HEK293 (cell line): ENCODE results near the gene NKD2.

Source experiments
- CTCF ChIA-PET: fragments of 350-600 bp; formaldehyde crosslinking; extraction: SDS; loops from one replicate; lab custom pipeline; 2021; ENCODE audit warnings: antibody characterized with exemption; lab: Yijun Ruan, JAX
- POLR2A ChIA-PET: fragments of 300-600 bp; formaldehyde crosslinking; extraction: SDS; loops from one replicate; lab custom pipeline; 2020; ENCODE audit warnings: antibody characterized with exemption, inconsistent platforms; lab: Yijun Ruan, JAX
- H3K27ac ChIP-seq: fragments of 200-500 bp; sonication (Bioruptor generic); 2 replicates; pipeline ENCODE4 v1.5.1; 2014; ENCODE audit warnings: low read depth, low read length, control low read depth, inconsistent platforms; ENCODE audit errors: extremely low read depth
- H3K36me3 ChIP-seq, 2 experiments: fragments of 200-500 bp in 1 of 2; sonication (Bioruptor generic) in 1 of 2; 1 replicate in 1 of 2; 2 replicates in 1 of 2; pipeline ENCODE4 v1.5.1; 2014 to 2017; ENCODE audit warnings: inconsistent platforms in 2 of 2, low read length in 2 of 2; ENCODE audit not compliant: control insufficient read depth in 2 of 2, insufficient read depth in 1 of 2
- H3K4me1 ChIP-seq: fragments of 200-500 bp; sonication (Bioruptor generic); 2 replicates; pipeline ENCODE4 v1.5.1; 2014; ENCODE audit warnings: mild to moderate bottlenecking, low read length, inconsistent platforms; ENCODE audit not compliant: control insufficient read depth, insufficient read depth
- H3K4me3 ChIP-seq: 2 replicates; pipeline ENCODE4 v1.5.1; 2011; ENCODE audit warnings: low read depth, mild to moderate bottlenecking, control low read depth, low read length, moderate library complexity
- H3K9me3 ChIP-seq: fragments of 200-500 bp; sonication (Bioruptor generic); 2 replicates; pipeline ENCODE4 v1.5.1; 2014; ENCODE audit warnings: low read depth, low read length, inconsistent platforms; ENCODE audit not compliant: control insufficient read depth, insufficient read depth
- EGR2 ChIP-seq: fragments of 450-650 bp; formaldehyde crosslinking; IDR thresholded peaks from 2 replicates; pipeline ENCODE4 v1.5.1; 2016; ENCODE audit warnings: low read depth, missing biosample characterization, missing genetic modification characterization
- GLI2 ChIP-seq: fragments of 450-650 bp; formaldehyde crosslinking; IDR thresholded peaks from 2 replicates; pipeline ENCODE4; 2017; ENCODE audit warnings: missing biosample characterization, missing genetic modification characterization, low read depth, borderline replicate concordance
- IKZF3 ChIP-seq: fragments of 450-650 bp; IDR thresholded peaks from 2 replicates; pipeline ENCODE4 v1.5.0; 2018; ENCODE audit warnings: missing biosample characterization, mild to moderate bottlenecking, missing genetic modification characterization, moderate library complexity
- KLF16 ChIP-seq: fragments of 450-650 bp; formaldehyde crosslinking; IDR thresholded peaks from 2 replicates; pipeline ENCODE4 v1.5.1; 2017; ENCODE audit warnings: missing biosample characterization, missing genetic modification characterization
- SALL2 ChIP-seq: fragments of 450-650 bp; formaldehyde crosslinking; IDR thresholded peaks from 2 replicates; pipeline ENCODE4 v1.5.0; 2017; ENCODE audit warnings: missing biosample characterization, mild to moderate bottlenecking, missing genetic modification characterization, borderline replicate concordance
- WT1 ChIP-seq: fragments of 450-650 bp; formaldehyde crosslinking; IDR thresholded peaks from 2 replicates; pipeline ENCODE4 v1.5.1; 2016; ENCODE audit warnings: missing biosample characterization, missing genetic modification characterization
- YY2 ChIP-seq: fragments of 450-650 bp; formaldehyde crosslinking; IDR thresholded peaks from 2 replicates; pipeline ENCODE4 v1.5.1; 2016; ENCODE audit warnings: missing biosample characterization, missing genetic modification characterization
- ZBTB20 ChIP-seq: fragments of 450-650 bp; formaldehyde crosslinking; IDR thresholded peaks from 2 replicates; pipeline ENCODE4 v1.5.1; 2016; ENCODE audit warnings: missing biosample characterization, missing genetic modification characterization
- ZEB2 ChIP-seq: fragments of 450-650 bp; formaldehyde crosslinking; IDR thresholded peaks from 2 replicates; pipeline ENCODE4 v1.5.1; 2016; ENCODE audit warnings: missing biosample characterization, missing genetic modification characterization
- ZFHX2 ChIP-seq: fragments of 450-650 bp; formaldehyde crosslinking; conservative IDR thresholded peaks from 2 replicates; pipeline ENCODE4 v1.5.1; 2016; ENCODE audit warnings: missing biosample characterization, missing genetic modification characterization
- ZNF146 ChIP-seq: fragments of 450-650 bp; formaldehyde crosslinking; IDR thresholded peaks from 2 replicates; pipeline ENCODE4 v1.5.1; 2016; ENCODE audit warnings: missing biosample characterization, missing genetic modification characterization
- ZNF169 ChIP-seq: fragments of 450-650 bp; formaldehyde crosslinking; IDR thresholded peaks from 2 replicates; pipeline ENCODE4 v1.5.1; 2016; ENCODE audit warnings: missing biosample characterization, missing genetic modification characterization
- ZNF391 ChIP-seq: fragments of 450-650 bp; formaldehyde crosslinking; IDR thresholded peaks from 2 replicates; pipeline ENCODE4 v1.5.1; 2016; ENCODE audit warnings: low read depth, missing biosample characterization, missing genetic modification characterization, borderline replicate concordance
- ZNF473 ChIP-seq: fragments of 450-650 bp; formaldehyde crosslinking; IDR thresholded peaks from 2 replicates; pipeline ENCODE4 v1.5.1; 2017; ENCODE audit warnings: missing biosample characterization, missing genetic modification characterization
- ZNF548 ChIP-seq: fragments of 450-650 bp; formaldehyde crosslinking; IDR thresholded peaks from 2 replicates; pipeline ENCODE4 v1.5.1; 2016; ENCODE audit warnings: missing biosample characterization, missing genetic modification characterization
- ZNF629 ChIP-seq: fragments of 450-650 bp; formaldehyde crosslinking; IDR thresholded peaks from 2 replicates; pipeline ENCODE4 v1.5.1; 2017; ENCODE audit warnings: missing biosample characterization, missing genetic modification characterization
- ZNF677 ChIP-seq: fragments of 450-650 bp; IDR thresholded peaks from 2 replicates; pipeline ENCODE4 v1.5.0; 2018; ENCODE audit warnings: missing biosample characterization, mild to moderate bottlenecking, missing genetic modification characterization, moderate library complexity
- ZNF776 ChIP-seq: fragments of 450-650 bp; formaldehyde crosslinking; IDR thresholded peaks from 2 replicates; pipeline ENCODE4 v1.5.0; 2017; ENCODE audit warnings: missing biosample characterization, missing genetic modification characterization, borderline replicate concordance
- ZNF785 ChIP-seq: fragments of 450-650 bp; formaldehyde crosslinking; IDR thresholded peaks from 2 replicates; pipeline ENCODE4 v1.5.1; 2016; ENCODE audit warnings: missing biosample characterization, missing genetic modification characterization
- ZNF837 ChIP-seq: fragments of 450-650 bp; formaldehyde crosslinking; IDR thresholded peaks from 2 replicates; pipeline ENCODE4 v1.5.1; 2016; ENCODE audit warnings: missing biosample characterization, missing genetic modification characterization
- ZNF843 ChIP-seq: fragments of 450-650 bp; formaldehyde crosslinking; IDR thresholded peaks from 2 replicates; pipeline ENCODE4 v1.5.1; 2016; ENCODE audit warnings: missing biosample characterization, missing genetic modification characterization
- TF ChIP-seq, protein P1 (sequence below): fragments of 450-650 bp; formaldehyde crosslinking; IDR thresholded peaks from 2 replicates; pipeline ENCODE4 v1.5.1; 2016; ENCODE audit warnings: missing biosample characterization, missing genetic modification characterization, borderline replicate concordance
- TF ChIP-seq, protein P2 (sequence below): fragments of 450-650 bp; formaldehyde crosslinking; IDR thresholded peaks from 2 replicates; pipeline ENCODE4 v1.5.1; 2016; ENCODE audit warnings: missing biosample characterization, missing genetic modification characterization

The NKD2 gene

DNA sequence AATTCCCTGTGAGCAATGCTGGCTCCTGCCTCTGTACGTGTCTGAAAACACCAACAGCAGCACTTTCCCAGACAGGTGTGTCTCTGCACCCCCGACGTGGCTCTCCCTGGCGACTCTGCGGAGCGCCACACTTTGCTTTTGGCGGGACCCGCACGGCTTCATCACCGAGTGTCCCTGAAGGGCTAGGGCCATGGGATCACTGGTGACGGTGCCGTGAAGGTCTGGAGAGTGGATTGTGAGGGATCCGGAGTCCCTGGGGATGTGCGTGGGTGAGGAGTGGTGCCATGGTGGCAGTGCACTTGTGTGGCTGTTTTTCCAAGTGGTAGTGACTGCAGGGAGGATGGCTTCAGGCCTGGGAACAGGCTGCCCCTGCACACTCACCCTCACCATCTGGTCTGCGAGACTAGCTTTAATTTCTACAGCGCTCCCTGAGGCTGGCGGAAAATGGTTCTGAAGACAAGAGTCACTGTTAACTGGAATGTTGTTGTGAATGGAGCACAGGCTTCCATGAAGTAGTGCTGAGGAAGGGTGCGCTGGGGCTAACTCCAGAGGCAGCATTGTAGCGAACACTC, 3.2 kb downstream of the NKD2 start:
- ChIA-PET CTCF (interaction anchor here (0.7 to 6.7 kb wide), 11 partner anchors 10 to 127 kb away, joined by 3 to 90 read pairs (median 5); no protein-coding TSS in a partner anchor), POLR2A (interaction anchor here (0.7 kb wide), 1 partner anchor 71 kb away, joined by 3 read pairs; no protein-coding TSS in a partner anchor)
- Histone ChIP-seq H3K27ac (no peak overlapping the region), H3K36me3 (peaks cover 0 to 39% of the 10 kb centered on the region in 2 experiments; a peak in 1 of 3 replicates), H3K4me1 (peaks cover 15% of the 10 kb centered on the region), H3K9me3 (no peaks in the 10 kb centered on the region), H3K4me3 (no peak overlapping the region)
- TF ChIP-seq ZFHX2 (tag by site-specific recombination) = peak; percentile 61
- TF ChIP-seq ZNF677 (tag by site-specific recombination) = no peak
- TF ChIP-seq ZNF629 (tag by site-specific recombination) = no peak
- TF ChIP-seq EGR2 (tag by site-specific recombination) = 0 out of 2 replicates have a peak, but pooled peaks have one; percentile 11
- TF ChIP-seq GLI2 (tag by site-specific recombination) = no peak
- TF ChIP-seq ZNF785 (tag by site-specific recombination) = no peak

DNA sequence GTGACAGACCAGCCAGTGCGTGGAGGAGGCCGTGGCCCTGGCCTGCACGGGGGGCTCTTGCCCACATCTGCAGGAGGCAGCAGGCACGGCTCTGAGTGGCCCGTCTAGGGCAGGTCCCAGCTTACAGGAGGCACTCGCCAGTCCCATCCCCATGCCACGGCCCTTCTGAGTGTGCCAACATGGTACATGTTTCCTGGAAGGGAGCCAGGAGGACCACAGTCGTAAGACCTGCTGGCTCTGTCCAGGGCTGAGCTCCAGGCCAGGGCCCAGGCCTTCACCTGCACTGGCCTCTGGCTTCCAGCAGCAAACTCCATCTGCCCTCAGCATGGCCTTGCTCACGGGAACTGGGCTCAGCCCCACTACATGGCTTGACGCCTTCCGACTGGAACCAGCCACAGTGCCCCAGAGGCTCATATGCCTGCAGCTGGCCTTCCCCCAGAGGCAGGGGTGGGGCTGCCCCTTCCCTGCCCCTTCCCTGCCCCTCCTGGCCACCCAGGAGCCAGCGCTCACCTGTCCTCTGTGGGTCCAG, 3.8 kb downstream of the NKD2 start:
- Histone ChIP-seq H3K4me1 (peaks cover 15% of the 10 kb centered on the region), H3K9me3 (no peaks in the 10 kb centered on the region), H3K36me3 (peaks cover 0 to 44% of the 10 kb centered on the region in 2 experiments; a peak in 1 of 3 replicates), H3K27ac (no peak overlapping the region), H3K4me3 (no peak overlapping the region)
- POLR2A ChIA-PET = interaction anchor here (0.7 kb wide), 1 partner anchor 71 kb away, joined by 3 read pairs; no protein-coding TSS in a partner anchor
- CTCF ChIA-PET = interaction anchor here (0.7 to 6.7 kb wide), 6 partner anchors 15 to 128 kb away, joined by 3 to 90 read pairs (median 16); no protein-coding TSS in a partner anchor
- TF ChIP-seq SALL2 (tag by site-specific recombination) (no peak), ZNF776 (tag by site-specific recombination) (no peak), ZBTB20 (tag by site-specific recombination) (no peak), ZNF837 (no peak), ZNF473 (no peak), ZEB2 (tag by site-specific recombination) (no peak)
- TF ChIP-seq, protein P1, sequence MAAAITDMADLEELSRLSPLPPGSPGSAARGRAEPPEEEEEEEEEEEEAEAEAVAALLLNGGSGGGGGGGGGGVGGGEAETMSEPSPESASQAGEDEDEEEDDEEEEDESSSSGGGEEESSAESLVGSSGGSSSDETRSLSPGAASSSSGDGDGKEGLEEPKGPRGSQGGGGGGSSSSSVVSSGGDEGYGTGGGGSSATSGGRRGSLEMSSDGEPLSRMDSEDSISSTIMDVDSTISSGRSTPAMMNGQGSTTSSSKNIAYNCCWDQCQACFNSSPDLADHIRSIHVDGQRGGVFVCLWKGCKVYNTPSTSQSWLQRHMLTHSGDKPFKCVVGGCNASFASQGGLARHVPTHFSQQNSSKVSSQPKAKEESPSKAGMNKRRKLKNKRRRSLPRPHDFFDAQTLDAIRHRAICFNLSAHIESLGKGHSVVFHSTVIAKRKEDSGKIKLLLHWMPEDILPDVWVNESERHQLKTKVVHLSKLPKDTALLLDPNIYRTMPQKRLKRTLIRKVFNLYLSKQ (tag by site-specific recombination) = no peak

DNA sequence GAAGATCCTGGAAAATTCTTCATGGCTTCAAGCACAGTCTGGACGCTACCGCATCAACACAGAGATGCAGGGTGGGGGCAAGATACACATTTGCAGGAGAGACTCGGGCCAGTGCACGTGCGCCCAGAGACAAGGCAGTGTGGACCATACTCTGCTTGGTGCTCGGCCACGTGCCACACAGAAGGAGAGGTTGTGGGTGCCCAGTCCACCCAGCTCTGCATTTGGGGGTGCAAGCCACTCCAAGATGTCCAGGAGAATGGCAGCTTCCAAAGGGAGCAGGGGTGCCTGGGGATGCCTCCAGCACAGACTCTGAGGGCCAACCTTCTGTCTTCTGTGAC, 4.3 kb downstream of the NKD2 start:
- H3K4me3 ChIP-seq = no peak overlapping the region
- ChIA-PET CTCF (interaction anchor here (0.7 to 6.7 kb wide), 4 partner anchors 88 to 127 kb away, joined by 3 to 90 read pairs (median 24); no protein-coding TSS in a partner anchor), POLR2A (interaction anchor here (0.5 kb wide), 1 partner anchor 78 kb away, joined by 3 read pairs; no protein-coding TSS in a partner anchor)
- H3K9me3 ChIP-seq = no peaks in the 10 kb centered on the region
- no peak overlapping the region for H3K27ac ChIP-seq
- TF ChIP-seq ZNF843 (tag by site-specific recombination) (no peak), ZNF837 (no peak), IKZF3 (tag by site-specific recombination) (no peak), ZNF146 (tag by site-specific recombination) (no peak), WT1 (no peak), ZNF548 (tag by site-specific recombination) (no peak), ZNF169 (tag by site-specific recombination) (no peak), YY2 (tag by site-specific recombination) (no peak), ZNF391 (tag by site-specific recombination) (no peak), KLF16 (tag by site-specific recombination) (no peak)
- TF ChIP-seq, protein P2, sequence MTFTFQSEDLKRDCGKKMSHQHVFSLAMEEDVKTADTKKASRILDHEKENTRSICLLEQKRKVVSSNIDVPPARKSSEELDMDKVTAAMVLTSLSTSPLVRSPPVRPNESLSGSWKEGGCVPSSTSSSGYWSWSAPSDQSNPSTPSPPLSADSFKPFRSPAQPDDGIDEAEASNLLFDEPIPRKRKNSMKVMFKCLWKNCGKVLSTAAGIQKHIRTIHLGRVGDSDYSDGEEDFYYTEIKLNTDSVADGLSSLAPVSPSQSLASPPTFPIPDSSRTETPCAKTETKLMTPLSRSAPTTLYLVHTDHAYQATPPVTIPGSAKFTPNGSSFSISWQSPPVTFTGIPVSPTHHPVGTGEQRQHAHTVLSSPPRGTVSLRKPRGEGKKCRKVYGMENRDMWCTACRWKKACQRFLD (tag by site-specific recombination) = no peak
- H3K4me1 ChIP-seq = peaks cover 15% of the 10 kb centered on the region
- H3K36me3 ChIP-seq = peaks cover 0 to 44% of the 10 kb centered on the region in 2 experiments; a peak in 1 of 3 replicates
